IMR-90 (cell line): ENCODE data around the gene C5orf52. TPM values are rescaled to one million over a fixed set of nuclear protein-coding genes. Genes with fewer than 3 reads are reported as not detected.

Experiments
- ATAC-seq: fragments of 200-7000 bp; cut with Tn5 transposase; 2 replicates; pipeline ENCODE4 v1.9.1; 2020; ENCODE audit warnings: low read depth, mild to moderate bottlenecking, moderate library complexity
- BruUV-seq: library from RNA; stranded (reverse); fragments of 400-500 nt; replicated peaks from 2 replicates; lab custom pipeline; 2021; lab: Mats Ljungman, UMichigan
- CTCF ChIA-PET: fragments of 300-600 bp; formaldehyde crosslinking; extraction: SDS; loops from one replicate; lab custom pipeline; 2021; ENCODE audit warnings: antibody characterized with exemption; lab: Yijun Ruan, JAX
- POLR2A ChIA-PET: fragments of 300-600 bp; sonication (Branson Sonifier 250); formaldehyde crosslinking; loops from one replicate; lab custom pipeline; 2022; ENCODE audit warnings: antibody characterized with exemption; ENCODE audit not compliant: unreplicated experiment; lab: Charles Lee
- DNase-seq: peaks from one replicate; pipeline ENCODE4 v3.0.0; 2013
- H2AFZ ChIP-seq: replicated peaks from 2 replicates; pipeline ENCODE3; 2013; ENCODE audit warnings: low read length, mild to moderate bottlenecking; ENCODE audit not compliant: poor library complexity
- H2AK5ac ChIP-seq: 2 replicates; pipeline ENCODE4 v1.6.1; 2013; ENCODE audit warnings: low read depth, low read length, inconsistent platforms
- H2AK9ac ChIP-seq: replicated peaks from 2 replicates; pipeline ENCODE3; 2013; ENCODE audit warnings: mild to moderate bottlenecking, low read depth, low read length, moderate library complexity; ENCODE audit not compliant: poor library complexity
- H2BK120ac ChIP-seq: 2 replicates; pipeline ENCODE4 v1.6.1; 2013; ENCODE audit warnings: low read depth, low read length, inconsistent platforms
- H2BK15ac ChIP-seq: 3 replicates; pipeline ENCODE4 v1.6.1; 2013; ENCODE audit warnings: low read depth, low read length, inconsistent platforms
- H2BK20ac ChIP-seq: 2 replicates; pipeline ENCODE4 v1.6.1; 2013; ENCODE audit warnings: low read depth, mild to moderate bottlenecking, inconsistent platforms, low read length, moderate library complexity
- H2BK5ac ChIP-seq: 2 replicates; pipeline ENCODE4 v1.6.1; 2013; ENCODE audit warnings: mild to moderate bottlenecking, low read depth, low read length, inconsistent platforms; ENCODE audit not compliant: poor library complexity, severe bottlenecking
- H3K14ac ChIP-seq: replicated peaks from 2 replicates; pipeline ENCODE4 v1.6.1; 2013; ENCODE audit warnings: low read depth, low read length, inconsistent platforms
- H3K18ac ChIP-seq: 2 replicates; pipeline ENCODE4 v1.6.1; 2013; ENCODE audit warnings: low read depth, low read length, control low read depth
- H3K23ac ChIP-seq: 2 replicates; pipeline ENCODE4 v1.6.1; 2013; ENCODE audit warnings: low read depth, low read length, inconsistent platforms
- H3K27ac ChIP-seq: 2 replicates; pipeline ENCODE4 v1.5.1; 2013; ENCODE audit warnings: mild to moderate bottlenecking, control low read depth, low read length; ENCODE audit not compliant: insufficient read depth
- H3K27me3 ChIP-seq: 2 replicates; pipeline ENCODE4 v1.6.1; 2013; ENCODE audit warnings: low read length; ENCODE audit not compliant: control insufficient read depth, insufficient read depth
- H3K36me3 ChIP-seq: 2 replicates; pipeline ENCODE4 v1.6.1; 2013; ENCODE audit warnings: low read length, mixed read lengths; ENCODE audit not compliant: control insufficient read depth, insufficient read depth
- H3K4ac ChIP-seq: 2 replicates; pipeline ENCODE4 v1.6.1; 2013; ENCODE audit warnings: low read depth, low read length, inconsistent platforms
- H3K4me1 ChIP-seq: 2 replicates; pipeline ENCODE4 v1.6.1; 2013; ENCODE audit warnings: low read length, mixed read lengths; ENCODE audit not compliant: control insufficient read depth, insufficient read depth
- H3K4me2 ChIP-seq: 2 replicates; pipeline ENCODE4 v1.6.1; 2013; ENCODE audit warnings: low read depth, mild to moderate bottlenecking, control low read depth, low read length, moderate library complexity
- H3K4me3 ChIP-seq: 2 replicates; pipeline ENCODE4 v1.5.1; 2013; ENCODE audit warnings: low read depth, mild to moderate bottlenecking, control low read depth, low read length, moderate library complexity; ENCODE audit not compliant: insufficient read depth
- H3K56ac ChIP-seq: 2 replicates; pipeline ENCODE4 v1.6.1; 2013; ENCODE audit warnings: low read length, inconsistent platforms; ENCODE audit not compliant: insufficient read depth; ENCODE audit errors: extremely low read depth
- H3K79me1 ChIP-seq, 2 experiments: 2 replicates each; pipeline ENCODE4 v1.6.1; 2013; ENCODE audit warnings: low read length in 2 of 2, inconsistent platforms in 1 of 2, low read depth in 1 of 2
- H3K9ac ChIP-seq: 2 replicates; pipeline ENCODE4 v1.6.1; 2013; ENCODE audit warnings: low read depth, low read length, control low read depth
- H3K9me1 ChIP-seq: 2 replicates; pipeline ENCODE4 v1.6.1; 2013; ENCODE audit warnings: low read length, inconsistent platforms; ENCODE audit not compliant: insufficient read depth
- H3K9me3 ChIP-seq: 2 replicates; pipeline ENCODE4 v1.6.1; 2013; ENCODE audit warnings: low read length; ENCODE audit not compliant: control insufficient read depth, insufficient read depth
- H4K20me1 ChIP-seq: 2 replicates; pipeline ENCODE4 v1.6.1; 2013; ENCODE audit warnings: low read length, inconsistent platforms; ENCODE audit not compliant: insufficient read depth
- H4K5ac ChIP-seq: 2 replicates; pipeline ENCODE4 v1.6.1; 2013; ENCODE audit warnings: mild to moderate bottlenecking, low read depth, low read length, control low read depth
- H4K8ac ChIP-seq, 2 experiments: 2 replicates each; pipeline ENCODE4 v1.6.1; 2013; ENCODE audit warnings: low read depth in 2 of 2, low read length in 2 of 2, control low read depth in 1 of 2, inconsistent platforms in 1 of 2
- H4K91ac ChIP-seq: 2 replicates; pipeline ENCODE4 v1.6.1; 2013; ENCODE audit warnings: low read depth, low read length, inconsistent platforms; ENCODE audit not compliant: insufficient read depth
- BHLHE40 ChIP-seq: fragments of 150-350 bp; IDR thresholded peaks from 2 replicates; pipeline ENCODE4 v1.6.1; 2016; ENCODE audit warnings: mild to moderate bottlenecking, low read depth, low read length
- CEBPB ChIP-seq: IDR thresholded peaks from 2 replicates; pipeline ENCODE4 v1.6.1; 2012; ENCODE audit warnings: low read depth, low read length, improper control_type of control experiment
- CHD1 ChIP-seq: IDR thresholded peaks from 2 replicates; pipeline ENCODE4 v1.6.1; 2012; ENCODE audit warnings: low read depth, low read length, improper control_type of control experiment
- FOS ChIP-seq: fragments of 150-350 bp; IDR thresholded peaks from 2 replicates; pipeline ENCODE4 v1.6.1; 2016; ENCODE audit warnings: low read depth, low read length
- MAFK ChIP-seq: IDR thresholded peaks from 2 replicates; pipeline ENCODE4 v1.6.1; 2012; ENCODE audit warnings: low read depth, low read length, improper control_type of control experiment
- MAZ ChIP-seq: IDR thresholded peaks from 2 replicates; pipeline ENCODE4 v1.6.1; 2012; ENCODE audit warnings: low read depth, mild to moderate bottlenecking, low read length, improper control_type of control experiment, moderate library complexity, borderline replicate concordance
- MXI1 ChIP-seq: IDR thresholded peaks from 2 replicates; pipeline ENCODE4 v1.6.1; 2012; ENCODE audit warnings: low read depth, mild to moderate bottlenecking, low read length, moderate library complexity, borderline replicate concordance
- RAD21 ChIP-seq: IDR thresholded peaks from 2 replicates; pipeline ENCODE4 v1.6.1; 2012; ENCODE audit warnings: low read length, improper control_type of control experiment
- RCOR1 ChIP-seq: IDR thresholded peaks from 2 replicates; pipeline ENCODE4 v1.6.1; 2012; ENCODE audit warnings: mild to moderate bottlenecking, low read length, improper control_type of control experiment; ENCODE audit not compliant: insufficient replicate concordance
- RFX5 ChIP-seq: IDR thresholded peaks from 2 replicates; pipeline ENCODE4 v1.8.0; 2012; ENCODE audit warnings: low read depth, mild to moderate bottlenecking, low read length, moderate library complexity
- WGBS, 2 experiments: methylation state at CpG; one replicate each; pipeline versions ENCODE4 v1.1.5 to v1.1.7; 2013; ENCODE audit warnings: missing lambda C conversion rate in 2 of 2; ENCODE audit not compliant: insufficient read length in 1 of 2; ENCODE audit errors: extremely low coverage in 2 of 2; 5-methylcytosine and 5-hydroxymethylcytosine counted together
- dilution Hi-C: fragments of 300-500 bp; cut with HindIII; formaldehyde crosslinking; loops from one replicate; pipeline ENCODE4 v1.14.3; 2018; ENCODE audit warnings: low sequenced_read_pairs; ENCODE audit not compliant: unreplicated experiment
- in situ Hi-C: fragments of 300-500 bp; cut with MboI; formaldehyde crosslinking; loops from 3 replicates; pipeline ENCODE4 v1.14.3; 2019; ENCODE audit warnings: low sequenced_read_pairs, inconsistent platforms, mixed read lengths
- intact Hi-C: fragments of 100-400 bp; cut with micrococcal nuclease; formaldehyde crosslinking; loops from 2 replicates; pipeline ENCODE4 v1.10.0; 2022
- polyA plus RNA-seq, 3 experiments: library from polyadenylated mRNA; depleted of rRNA; stranded (reverse); fragments of >200 nt; gene quantifications; 2 replicates each; pipeline ENCODE4 v1.2.3, GENCODE V29; 2012; ENCODE audit warnings: low replicate concordance in 1 of 3
- total RNA-seq: library from RNA; depleted of rRNA; stranded (reverse); fragments of >200 nt; gene quantifications from 2 replicates; pipeline ENCODE4 v1.2.3, GENCODE V29; 2012
- TF ChIP-seq, protein P1 (sequence below): fragments of 150-350 bp; IDR thresholded peaks from 2 replicates; pipeline ENCODE4 v1.6.1; 2017; ENCODE audit warnings: mild to moderate bottlenecking, antibody characterized with exemption, low read length, low read depth
- TF ChIP-seq, protein P2 (sequence below): fragments of 150-350 bp; IDR thresholded peaks from 2 replicates; pipeline ENCODE4 v1.6.1; 2016; ENCODE audit warnings: low read depth, mild to moderate bottlenecking, low read length, moderate library complexity, borderline replicate concordance
- TF ChIP-seq, protein P3 (sequence below): conservative IDR thresholded peaks from 2 replicates; pipeline ENCODE4 v1.5.1; 2012; ENCODE audit warnings: mild to moderate bottlenecking, low read depth, low read length, improper control_type of control experiment

The C5orf52 gene
- total and polyA plus RNA-seq, 2 of the 4 experiments (the other 2 are of a cell fraction), result not detected

DNA sequence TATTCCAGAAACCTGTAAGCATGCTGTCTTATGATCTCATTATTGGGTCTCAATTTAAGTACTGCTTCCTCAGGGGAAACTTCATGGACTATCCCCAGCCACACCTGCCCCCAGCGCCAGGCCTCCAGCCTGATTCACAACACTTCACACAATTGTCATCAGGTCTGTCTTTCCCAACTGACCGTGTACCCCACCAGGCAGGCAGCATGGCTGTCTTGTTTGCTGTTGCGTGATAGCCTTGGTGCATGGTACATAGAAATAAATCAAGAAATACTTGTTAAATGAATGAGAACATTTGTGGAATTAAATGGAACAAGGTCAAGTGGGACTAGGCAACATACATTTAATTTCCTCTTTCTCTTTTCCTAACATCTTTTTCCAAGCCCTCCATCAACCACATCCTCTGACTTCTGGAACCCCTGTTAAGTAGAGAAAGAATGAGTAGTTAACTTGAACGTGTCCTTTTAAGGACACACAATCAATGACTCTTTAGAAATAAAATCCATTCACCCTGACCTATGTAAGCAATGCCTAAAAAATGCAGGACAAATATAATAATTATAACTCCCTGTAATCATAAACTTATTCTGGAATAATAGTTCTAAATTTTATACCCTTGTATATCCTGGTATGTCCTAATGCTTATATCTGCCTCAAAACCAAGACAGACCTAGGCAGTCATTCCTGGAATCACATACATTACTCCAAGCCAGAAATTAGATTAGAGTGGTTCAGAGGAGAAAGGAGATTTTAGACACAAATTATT lies 42.7 kb downstream of the C5orf52 start:
- Histone ChIP-seq H3K27ac (no peak overlapping the region), H3K14ac (peak overlapping the region; percentile 70), H2BK5ac (peak overlapping the region; percentile 5), H2AK5ac (peak overlapping the region; percentile 92), H3K4me3 (no peak overlapping the region), H2AK9ac (peak overlapping the region; percentile 46), H3K23ac (0 out of 2 replicates have a peak overlapping the region, but pooled peaks have one; percentile 70), H4K91ac (peak overlapping the region; percentile 25; the same call in 1 of the 2 replicates), H3K9me1 (peaks cover 5% of the 10 kb centered on the region), H3K27me3 (no peaks in the 10 kb centered on the region), H3K79me1 (no peaks in the 10 kb centered on the region), H4K5ac (no peak overlapping the region), H3K9me3 (no peaks in the 10 kb centered on the region), H4K8ac (peak overlapping the region; percentile 23 to 67; a peak in 2 of 4 replicates), H3K56ac (no peak overlapping the region), H2BK120ac (peak overlapping the region; percentile 77), H2BK20ac (peak overlapping the region; percentile 78), H3K36me3 (no peaks in the 10 kb centered on the region), H3K4ac (peak overlapping the region; percentile 84), H3K9ac (no peak overlapping the region), H3K4me1 (peaks cover 2% of the 10 kb centered on the region; the same call in 1 of the 2 replicates), H4K20me1 (no peaks in the 10 kb centered on the region), H3K4me2 (no peak overlapping the region), H3K18ac (0 out of 2 replicates have a peak overlapping the region, but pooled peaks have one; percentile 28), H2BK15ac (peak overlapping the region; percentile 91; the same call in 1 of the 3 replicates), H2AFZ (peak overlapping the region; percentile 49)
- intact Hi-C loops, result loop anchor here (10.0 kb wide), 1 partner anchor 209 kb away; no protein-coding TSS in a partner anchor
- in situ Hi-C loops, result loop anchor here (10.0 kb wide), 2 partner anchors 209 to 359 kb away; no protein-coding TSS in a partner anchor
- no TSS peak for BruUV-seq
- CTCF ChIA-PET, result no interaction called here
- dilution Hi-C loops, result no loop called here
- ATAC-seq (no peak), DNase-seq (peak; percentile 13)
- 100% methylated on average over 1 of the region's 4 CpGs; no CpG with 5 or more reads in 1 of the 2 experiments for WGBS, 2 experiments
- POLR2A ChIA-PET, result no interaction called here
- TF ChIP-seq RFX5 (no peak), MXI1 (no peak), MAFK (no peak), MAZ (no peak), CHD1 (no peak), BHLHE40 (no peak), FOS (no peak), RAD21 (no peak), CEBPB (no peak), RCOR1 (no peak)
- TF ChIP-seq, protein P1, sequence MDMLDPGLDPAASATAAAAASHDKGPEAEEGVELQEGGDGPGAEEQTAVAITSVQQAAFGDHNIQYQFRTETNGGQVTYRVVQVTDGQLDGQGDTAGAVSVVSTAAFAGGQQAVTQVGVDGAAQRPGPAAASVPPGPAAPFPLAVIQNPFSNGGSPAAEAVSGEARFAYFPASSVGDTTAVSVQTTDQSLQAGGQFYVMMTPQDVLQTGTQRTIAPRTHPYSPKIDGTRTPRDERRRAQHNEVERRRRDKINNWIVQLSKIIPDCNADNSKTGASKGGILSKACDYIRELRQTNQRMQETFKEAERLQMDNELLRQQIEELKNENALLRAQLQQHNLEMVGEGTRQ, result no peak
- TF ChIP-seq, protein P2, sequence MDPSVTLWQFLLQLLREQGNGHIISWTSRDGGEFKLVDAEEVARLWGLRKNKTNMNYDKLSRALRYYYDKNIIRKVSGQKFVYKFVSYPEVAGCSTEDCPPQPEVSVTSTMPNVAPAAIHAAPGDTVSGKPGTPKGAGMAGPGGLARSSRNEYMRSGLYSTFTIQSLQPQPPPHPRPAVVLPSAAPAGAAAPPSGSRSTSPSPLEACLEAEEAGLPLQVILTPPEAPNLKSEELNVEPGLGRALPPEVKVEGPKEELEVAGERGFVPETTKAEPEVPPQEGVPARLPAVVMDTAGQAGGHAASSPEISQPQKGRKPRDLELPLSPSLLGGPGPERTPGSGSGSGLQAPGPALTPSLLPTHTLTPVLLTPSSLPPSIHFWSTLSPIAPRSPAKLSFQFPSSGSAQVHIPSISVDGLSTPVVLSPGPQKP, result no peak
- TF ChIP-seq, protein P3, sequence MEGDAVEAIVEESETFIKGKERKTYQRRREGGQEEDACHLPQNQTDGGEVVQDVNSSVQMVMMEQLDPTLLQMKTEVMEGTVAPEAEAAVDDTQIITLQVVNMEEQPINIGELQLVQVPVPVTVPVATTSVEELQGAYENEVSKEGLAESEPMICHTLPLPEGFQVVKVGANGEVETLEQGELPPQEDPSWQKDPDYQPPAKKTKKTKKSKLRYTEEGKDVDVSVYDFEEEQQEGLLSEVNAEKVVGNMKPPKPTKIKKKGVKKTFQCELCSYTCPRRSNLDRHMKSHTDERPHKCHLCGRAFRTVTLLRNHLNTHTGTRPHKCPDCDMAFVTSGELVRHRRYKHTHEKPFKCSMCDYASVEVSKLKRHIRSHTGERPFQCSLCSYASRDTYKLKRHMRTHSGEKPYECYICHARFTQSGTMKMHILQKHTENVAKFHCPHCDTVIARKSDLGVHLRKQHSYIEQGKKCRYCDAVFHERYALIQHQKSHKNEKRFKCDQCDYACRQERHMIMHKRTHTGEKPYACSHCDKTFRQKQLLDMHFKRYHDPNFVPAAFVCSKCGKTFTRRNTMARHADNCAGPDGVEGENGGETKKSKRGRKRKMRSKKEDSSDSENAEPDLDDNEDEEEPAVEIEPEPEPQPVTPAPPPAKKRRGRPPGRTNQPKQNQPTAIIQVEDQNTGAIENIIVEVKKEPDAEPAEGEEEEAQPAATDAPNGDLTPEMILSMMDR, result no peak
